HG03565 (cell line): ENCODE data around the gene CENPS.
"Not testable (repeated sequence)": the region's sequence is repeated elsewhere in the genome, so short reads cannot be mapped to it uniquely, and the experiment has no call there.

Source experiments
- ATAC-seq: cut with Tn5 transposase; IDR thresholded peaks from one replicate; pipeline ENCODE4 v1.9.1; 2021; ENCODE audit warnings: mild to moderate bottlenecking, moderate library complexity; ENCODE audit not compliant: unreplicated experiment

The CENPS gene

DNA sequence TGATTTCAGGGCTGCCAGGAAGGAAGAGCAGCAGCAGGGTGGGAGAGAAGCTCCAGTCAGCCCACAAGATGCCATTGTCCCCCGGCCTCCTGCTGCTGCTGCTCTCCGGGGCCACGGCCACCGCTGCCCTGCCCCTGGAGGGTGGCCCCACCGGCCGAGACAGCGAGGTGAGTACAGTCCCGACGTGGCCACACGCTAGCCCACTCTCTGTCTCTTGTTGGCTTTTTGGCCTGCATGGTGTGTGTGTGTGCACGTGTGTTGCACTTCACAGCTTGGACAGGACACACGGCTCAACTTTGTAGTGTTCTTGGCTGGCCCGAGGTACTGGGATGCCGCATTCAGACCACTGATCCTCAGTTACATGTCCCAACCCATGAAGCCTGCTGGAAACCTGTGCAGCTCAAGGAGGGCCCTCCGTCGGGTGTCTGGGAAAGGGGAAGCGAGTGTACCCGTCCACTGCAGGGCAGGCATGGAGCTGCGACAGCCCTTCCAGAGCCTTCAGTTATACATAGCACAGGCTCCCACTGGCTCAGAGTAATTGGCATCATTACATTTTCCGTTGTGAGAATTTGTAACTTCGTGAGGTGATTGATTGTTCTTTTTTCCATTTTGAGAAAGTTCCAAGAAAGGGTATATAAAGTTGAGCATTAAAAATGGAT, 20.1 kb downstream of the CENPS start:
- ATAC-seq = no peak

- ATAC-seq = no peak
Measured at GRCh38 chr1:10450836-10451235, 20.6 kb downstream of the CENPS start.

- ATAC-seq = no peak
Measured at GRCh38 chr1:10451287-10451686, 21.1 kb downstream of the CENPS start.

- ATAC-seq = no peak
Measured at GRCh38 chr1:10456048-10456447, 25.8 kb downstream of the CENPS start.

DNA sequence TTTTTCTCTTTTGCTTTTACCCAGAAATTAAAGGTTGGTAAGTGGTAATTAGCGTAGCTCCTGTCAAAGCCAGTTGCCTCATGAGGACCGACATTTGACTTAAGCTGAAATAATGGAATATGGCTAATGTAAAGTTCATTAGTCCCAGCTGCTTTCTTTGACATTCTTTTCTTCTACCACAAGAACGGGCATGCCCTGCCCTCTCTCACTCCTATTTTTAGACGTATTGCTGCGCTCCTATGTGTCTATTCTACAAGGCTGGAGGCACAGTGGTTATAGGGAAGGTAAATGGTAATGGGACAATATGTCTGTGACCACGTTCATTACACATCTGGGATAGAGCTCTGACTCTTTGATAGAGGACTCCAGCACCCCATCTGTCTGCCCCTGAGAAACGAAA, 26.4 kb downstream of the CENPS start:
- ATAC-seq = no peak

DNA sequence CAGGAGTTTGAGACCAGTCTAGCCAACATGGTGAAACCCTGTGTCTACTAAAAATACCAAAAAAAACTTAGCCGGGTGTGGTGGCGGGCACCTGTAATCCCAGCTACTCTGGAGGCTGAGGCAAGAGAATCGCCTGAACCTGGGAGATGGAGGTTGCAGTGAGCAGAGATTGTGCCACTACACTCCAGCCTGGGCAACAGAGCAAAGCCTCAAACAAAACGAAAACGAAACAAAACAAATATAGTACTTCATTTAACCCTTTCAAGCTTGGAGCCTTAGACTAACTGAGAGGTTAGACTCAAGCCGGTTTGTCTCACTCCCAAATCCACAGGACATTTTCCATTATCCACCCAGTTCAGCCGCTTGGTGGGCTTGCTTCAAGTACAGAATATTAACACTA, 27.2 kb downstream of the CENPS start:
- not testable (repeated sequence) for ATAC-seq

DNA sequence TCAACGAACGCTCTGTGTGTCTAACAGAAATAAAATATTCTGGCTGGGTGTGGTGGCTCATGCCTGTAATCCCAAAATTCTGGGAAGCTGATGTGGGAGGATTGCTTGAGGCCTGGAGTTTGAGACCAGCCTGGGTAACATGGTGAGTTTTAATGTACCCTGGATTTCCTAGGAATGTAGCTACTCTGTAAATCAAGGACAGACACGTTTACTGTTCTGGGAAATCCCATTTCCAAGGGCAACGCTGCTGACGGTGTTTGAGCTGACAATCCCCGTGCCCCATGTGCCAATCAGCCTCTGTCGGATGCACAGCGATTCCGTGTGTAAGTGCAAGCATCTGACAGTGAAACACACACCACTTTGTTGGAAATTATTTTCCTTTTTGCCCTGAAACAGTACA, 27.6 kb downstream of the CENPS start:
- no peak for ATAC-seq

DNA sequence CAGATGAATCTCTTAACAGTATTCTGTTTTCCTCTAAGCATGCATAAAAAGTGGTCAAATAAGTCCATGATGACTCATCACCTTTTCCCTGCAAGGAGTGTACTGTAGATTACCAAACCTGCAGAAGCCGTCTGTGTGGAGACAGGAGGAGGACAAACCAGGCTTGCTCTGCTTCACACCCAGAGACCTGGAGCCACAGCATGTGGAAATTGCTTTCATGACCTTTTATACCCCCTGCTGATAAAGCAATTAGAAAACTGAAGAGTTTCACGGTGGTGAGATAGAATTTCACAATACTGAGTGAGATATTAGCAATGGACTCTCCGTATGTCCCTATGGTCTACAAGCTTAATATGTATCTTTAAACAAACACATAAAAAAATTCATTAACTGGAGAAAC, 29.0 kb downstream of the CENPS start:
- ATAC-seq = no peak

DNA sequence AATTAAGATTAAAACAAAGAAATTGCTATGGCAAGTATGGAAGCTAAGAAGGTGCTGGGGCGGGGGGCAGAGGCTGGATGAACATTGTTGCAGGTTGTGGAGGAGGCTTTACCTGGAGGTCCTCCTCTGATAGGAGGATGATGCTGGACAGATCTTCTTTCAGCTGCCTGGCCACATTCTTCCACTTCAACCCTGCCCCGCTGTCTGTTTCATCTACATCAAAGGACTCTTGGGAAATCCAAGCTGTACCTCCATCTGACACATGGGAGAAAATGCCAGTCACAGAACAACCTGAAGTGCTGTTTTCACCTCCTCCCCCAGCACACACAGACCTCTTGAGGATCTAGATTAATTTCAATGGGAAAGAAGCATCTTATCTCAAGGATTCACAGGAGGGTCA, 36.8 kb downstream of the CENPS start:
- ATAC-seq = no peak

GRCh38 chr1:10470043-10470442, 39.8 kb downstream of the CENPS start:
- ATAC-seq = no peak

- no peak for ATAC-seq
Measured at GRCh38 chr1:10471411-10472219, 41.4 kb downstream of the CENPS start.

DNA sequence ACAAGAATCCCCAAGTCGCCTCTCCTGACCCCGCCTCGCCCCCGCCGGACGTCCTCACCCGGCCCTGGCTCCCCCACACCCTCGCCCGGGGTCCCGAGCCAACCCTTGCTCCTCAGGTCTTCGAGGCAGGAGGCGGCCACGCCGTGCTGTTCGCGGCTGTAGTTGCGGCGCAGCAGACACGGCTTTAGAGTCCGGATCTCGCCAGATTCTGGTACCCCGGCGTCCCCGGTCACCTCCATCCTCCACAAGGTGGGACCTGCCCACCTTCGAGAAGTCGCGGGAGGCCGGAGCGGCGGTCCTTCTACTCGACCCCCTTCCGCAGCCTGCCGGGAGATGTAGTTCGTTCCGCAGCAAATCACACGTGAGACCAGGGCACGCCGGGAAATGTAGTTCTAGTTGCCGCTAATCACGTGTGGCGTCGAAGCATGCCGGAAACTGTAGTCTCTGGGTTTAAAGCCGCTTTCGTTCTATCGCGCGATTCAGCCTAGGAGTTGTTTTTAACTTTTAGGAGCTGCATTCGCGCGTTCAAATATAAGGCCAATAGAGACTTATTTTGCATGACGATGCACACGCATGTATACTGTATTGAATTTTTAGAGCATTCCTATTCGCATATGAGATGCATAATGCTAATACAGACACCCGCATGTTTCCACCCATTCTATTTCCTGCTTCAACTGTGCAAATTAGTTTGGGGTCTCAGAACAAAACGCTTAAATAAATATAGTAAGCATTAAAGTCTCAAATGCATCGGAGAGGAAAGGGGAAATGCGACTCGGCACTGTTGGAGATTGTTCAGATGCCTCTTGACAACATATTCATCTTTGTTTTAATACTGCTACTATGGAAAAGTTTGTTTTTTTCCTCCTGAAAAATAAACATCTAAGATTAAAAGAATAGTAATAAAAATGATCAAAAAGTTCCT, 42.2 kb downstream of the CENPS start, which contains the start of gene DFFA:
TSS of gene DFFA (minus strand) at position 310 of the 925 bp plus-strand sequence. CDS start at position 239, 71 bp downstream.
- peak; percentile 68 for ATAC-seq

- no peak for ATAC-seq
Measured at GRCh38 chr1:10473145-10473765, 43.0 kb downstream of the CENPS start.

GRCh38 chr1:10474309-10474612, 44.0 kb downstream of the CENPS start:
- ATAC-seq = not testable (repeated sequence)

- peak; percentile 48 for ATAC-seq
Measured at GRCh38 chr1:10474613-10475507, 44.6 kb downstream of the CENPS start, which contains the start of gene PEX14. Gene PEX14, plus strand, starts transcription at chr1:10474950. Its CDS starts 17 bp downstream, at chr1:10474967.

- no peak for ATAC-seq
Measured at GRCh38 chr1:10475510-10475909, 45.3 kb downstream of the CENPS start.

- no peak for ATAC-seq
Measured at GRCh38 chr1:10479296-10479695, 49.1 kb downstream of the CENPS start.

DNA sequence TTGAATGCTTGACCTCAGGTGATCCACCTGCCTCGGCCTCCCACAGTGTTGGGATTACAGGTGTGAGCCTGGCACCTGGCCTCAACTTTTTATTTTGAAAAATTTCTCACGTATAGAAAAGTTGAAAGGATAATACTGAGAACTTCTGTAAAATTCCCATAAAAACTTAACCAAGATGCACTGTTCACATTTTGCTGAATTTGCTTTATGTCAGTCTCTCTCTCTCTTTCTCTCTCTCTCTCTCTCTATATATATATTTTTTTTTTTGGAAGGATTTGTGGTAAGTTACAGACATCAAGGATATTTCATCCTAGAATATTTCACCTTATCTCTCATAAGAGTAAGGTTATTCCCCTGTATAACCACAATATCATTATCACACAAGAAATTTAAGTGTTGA, 50.4 kb downstream of the CENPS start:
- ATAC-seq = no peak

DNA sequence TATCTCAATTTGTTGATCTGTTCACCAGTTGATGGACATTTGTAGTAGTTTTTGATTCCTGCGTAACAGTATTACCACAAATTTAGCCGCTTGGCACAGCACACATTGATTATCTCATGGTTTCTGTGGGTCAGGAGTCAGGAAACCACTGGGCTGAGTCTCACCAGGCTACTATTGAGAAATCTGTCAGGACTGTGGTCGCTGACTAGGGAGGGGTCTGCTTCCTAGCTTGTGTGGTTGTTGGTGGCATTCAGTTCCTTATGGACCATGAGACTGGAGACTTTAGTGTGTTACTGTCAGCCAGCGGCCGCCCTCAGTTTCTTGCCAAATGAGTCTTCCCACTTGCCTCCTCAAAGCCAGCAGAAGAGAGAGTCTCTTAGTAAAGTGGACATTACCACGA, 54.3 kb downstream of the CENPS start:
- ATAC-seq = no peak
